GM12878 (cell line): ENCODE measurements around the gene COL26A1. TPM values are rescaled to one million over a fixed set of nuclear protein-coding genes. Genes with fewer than 3 reads are reported as not detected.

Experiments used
- CHD4 ChIP-seq: fragments of 200-600 bp; sonication (generic); IDR thresholded peaks from 2 replicates; pipeline ENCODE4 v1.6.1; 2016; ENCODE audit warnings: mild to moderate bottlenecking
- FOS ChIP-seq: IDR thresholded peaks from 3 replicates; pipeline ENCODE4 v1.6.1; 2011; ENCODE audit warnings: borderline replicate concordance; ENCODE audit not compliant: insufficient read length; ENCODE audit errors: extremely low read depth
- MYB ChIP-seq: fragments of 150-350 bp; IDR thresholded peaks from 2 replicates; pipeline ENCODE4 v1.6.1; 2014; ENCODE audit warnings: mild to moderate bottlenecking, low read depth, low read length, borderline replicate concordance
- NFYA ChIP-seq: IDR thresholded peaks from 2 replicates; pipeline ENCODE4 v1.6.1; 2011; ENCODE audit warnings: low read depth, mild to moderate bottlenecking, low read length, improper control_type of control experiment, borderline replicate concordance
- NFYB ChIP-seq: IDR thresholded peaks from 2 replicates; pipeline ENCODE4 v1.6.1; 2011; ENCODE audit warnings: low read depth, mild to moderate bottlenecking, low read length, improper control_type of control experiment, moderate library complexity; ENCODE audit not compliant: insufficient read depth
- SP1 ChIP-seq: IDR thresholded peaks from one replicate; pipeline ENCODE4 v1.6.1; 2011; ENCODE audit warnings: low read depth, low read length
- polyA plus RNA-seq, 11 experiments: library from polyadenylated mRNA; depleted of rRNA in 4 of 11; unstranded in 6 of 11; stranded (reverse) in 5 of 11; fragments of >200 nt; fragmentation: Nextera tagmentation in 4 of 11; fragmentation: Illumina TruSeq in 1 of 11; extraction: Ambion mirVana in 4 of 11; extraction: Trizol in 1 of 11; gene quantifications; 1 replicate in 1 of 11; 2 replicates in 10 of 11; pipeline versions ENCODE4 v1.2.1 to v1.2.3, GENCODE V29; 2011 to 2016; ENCODE audit warnings: inconsistent platforms in 2 of 11, missing spikeins in 2 of 11, low read depth in 1 of 11
- total RNA-seq, 4 experiments: library from RNA; depleted of rRNA in 3 of 4; stranded (reverse); fragments of >200 nt in 3 of 4; fragmentation: Illumina TruSeq in 1 of 4; extraction: Trizol in 1 of 4; gene quantifications; 2 replicates each; pipeline versions ENCODE4 v1.2.1 to v1.2.3, GENCODE V29; 2013 to 2021
- TF ChIP-seq, protein P1 (sequence below), 3 experiments: IDR thresholded peaks in 2 of 3; conservative IDR thresholded peaks in 1 of 3; 2 replicates each; pipeline ENCODE4 v1.5.1; 2011; ENCODE audit warnings: low read depth in 3 of 3, low read length in 3 of 3, mild to moderate bottlenecking in 3 of 3, control low read depth in 2 of 3, moderate library complexity in 2 of 3, inconsistent platforms in 1 of 3, mixed read lengths in 1 of 3; ENCODE audit not compliant: control insufficient read depth in 2 of 3, insufficient read depth in 1 of 3; ENCODE audit errors: extremely low read depth in 1 of 3
- TF ChIP-seq, protein P2 (sequence below): fragments of 450-650 bp; formaldehyde crosslinking; IDR thresholded peaks from 2 replicates; pipeline ENCODE4 v1.4.0; 2020; ENCODE audit warnings: mild to moderate bottlenecking, moderate library complexity

COL26A1 gene
- total and polyA plus RNA-seq, 10 of the 15 experiments (the other 5 are each of a cell fraction or from before 2014, with no cell fraction given), result 0.08 TPM; not detected in 9

DNA sequence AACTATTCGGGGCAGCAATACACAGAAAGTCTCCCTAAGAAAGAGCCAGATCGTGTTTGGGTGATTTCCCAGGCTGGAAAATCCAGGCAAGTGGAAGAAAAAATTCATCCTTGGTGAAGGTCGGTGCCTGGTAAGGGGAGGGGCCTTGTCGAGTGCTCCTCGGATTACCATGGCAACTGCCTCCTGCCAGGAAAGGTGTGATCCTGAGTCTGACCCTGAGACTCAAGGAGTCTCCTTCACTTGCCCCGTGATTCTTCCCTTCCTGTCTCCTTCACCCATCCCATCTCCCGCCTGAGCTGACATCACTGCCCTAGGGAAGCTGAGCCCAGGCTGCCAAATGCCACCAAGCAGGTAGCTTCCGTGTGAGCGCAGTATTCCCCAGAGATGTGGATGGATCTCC, 154.2 kb downstream of the COL26A1 start (continued):
- TF ChIP-seq, protein P1, sequence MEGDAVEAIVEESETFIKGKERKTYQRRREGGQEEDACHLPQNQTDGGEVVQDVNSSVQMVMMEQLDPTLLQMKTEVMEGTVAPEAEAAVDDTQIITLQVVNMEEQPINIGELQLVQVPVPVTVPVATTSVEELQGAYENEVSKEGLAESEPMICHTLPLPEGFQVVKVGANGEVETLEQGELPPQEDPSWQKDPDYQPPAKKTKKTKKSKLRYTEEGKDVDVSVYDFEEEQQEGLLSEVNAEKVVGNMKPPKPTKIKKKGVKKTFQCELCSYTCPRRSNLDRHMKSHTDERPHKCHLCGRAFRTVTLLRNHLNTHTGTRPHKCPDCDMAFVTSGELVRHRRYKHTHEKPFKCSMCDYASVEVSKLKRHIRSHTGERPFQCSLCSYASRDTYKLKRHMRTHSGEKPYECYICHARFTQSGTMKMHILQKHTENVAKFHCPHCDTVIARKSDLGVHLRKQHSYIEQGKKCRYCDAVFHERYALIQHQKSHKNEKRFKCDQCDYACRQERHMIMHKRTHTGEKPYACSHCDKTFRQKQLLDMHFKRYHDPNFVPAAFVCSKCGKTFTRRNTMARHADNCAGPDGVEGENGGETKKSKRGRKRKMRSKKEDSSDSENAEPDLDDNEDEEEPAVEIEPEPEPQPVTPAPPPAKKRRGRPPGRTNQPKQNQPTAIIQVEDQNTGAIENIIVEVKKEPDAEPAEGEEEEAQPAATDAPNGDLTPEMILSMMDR (IDR thresholded peaks at IDR 0.05 in 2 of 3, conservative IDR thresholded peaks at IDR 0.05 in 1 of 3; ENCODE audit: control insufficient read depth in 2 of 3, extremely low read depth in 1 of 3, insufficient read depth in 1 of 3, low read depth in 3 of 3, low read length in 3 of 3), result no peak
- TF ChIP-seq CHD4, result no peak
- TF ChIP-seq MYB, result no peak
- TF ChIP-seq FOS, result no peak
- no peak for TF ChIP-seq NFYA
- TF ChIP-seq SP1, result no peak
- no peak for TF ChIP-seq NFYB
- TF ChIP-seq, protein P2, sequence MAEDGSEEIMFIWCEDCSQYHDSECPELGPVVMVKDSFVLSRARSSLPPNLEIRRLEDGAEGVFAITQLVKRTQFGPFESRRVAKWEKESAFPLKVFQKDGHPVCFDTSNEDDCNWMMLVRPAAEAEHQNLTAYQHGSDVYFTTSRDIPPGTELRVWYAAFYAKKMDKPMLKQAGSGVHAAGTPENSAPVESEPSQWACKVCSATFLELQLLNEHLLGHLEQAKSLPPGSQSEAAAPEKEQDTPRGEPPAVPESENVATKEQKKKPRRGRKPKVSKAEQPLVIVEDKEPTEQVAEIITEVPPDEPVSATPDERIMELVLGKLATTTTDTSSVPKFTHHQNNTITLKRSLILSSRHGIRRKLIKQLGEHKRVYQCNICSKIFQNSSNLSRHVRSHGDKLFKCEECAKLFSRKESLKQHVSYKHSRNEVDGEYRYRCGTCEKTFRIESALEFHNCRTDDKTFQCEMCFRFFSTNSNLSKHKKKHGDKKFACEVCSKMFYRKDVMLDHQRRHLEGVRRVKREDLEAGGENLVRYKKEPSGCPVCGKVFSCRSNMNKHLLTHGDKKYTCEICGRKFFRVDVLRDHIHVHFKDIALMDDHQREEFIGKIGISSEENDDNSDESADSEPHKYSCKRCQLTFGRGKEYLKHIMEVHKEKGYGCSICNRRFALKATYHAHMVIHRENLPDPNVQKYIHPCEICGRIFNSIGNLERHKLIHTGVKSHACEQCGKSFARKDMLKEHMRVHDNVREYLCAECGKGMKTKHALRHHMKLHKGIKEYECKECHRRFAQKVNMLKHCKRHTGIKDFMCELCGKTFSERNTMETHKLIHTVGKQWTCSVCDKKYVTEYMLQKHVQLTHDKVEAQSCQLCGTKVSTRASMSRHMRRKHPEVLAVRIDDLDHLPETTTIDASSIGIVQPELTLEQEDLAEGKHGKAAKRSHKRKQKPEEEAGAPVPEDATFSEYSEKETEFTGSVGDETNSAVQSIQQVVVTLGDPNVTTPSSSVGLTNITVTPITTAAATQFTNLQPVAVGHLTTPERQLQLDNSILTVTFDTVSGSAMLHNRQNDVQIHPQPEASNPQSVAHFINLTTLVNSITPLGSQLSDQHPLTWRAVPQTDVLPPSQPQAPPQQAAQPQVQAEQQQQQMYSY (CRISPR knock-in tag), result no peak
